Measurements from ENCODE around the gene SIRT1.

The SIRT1 gene

GRCh38 chr10:67858971-67859370 is 25.5 kb upstream of the SIRT1 start:
- no peak for TF ChIP-seq CTCF (IDR thresholded peaks at IDR 0.05; ENCODE audit: control insufficient read depth, insufficient read depth, low read depth, low read length, missing control alignments)

DNA sequence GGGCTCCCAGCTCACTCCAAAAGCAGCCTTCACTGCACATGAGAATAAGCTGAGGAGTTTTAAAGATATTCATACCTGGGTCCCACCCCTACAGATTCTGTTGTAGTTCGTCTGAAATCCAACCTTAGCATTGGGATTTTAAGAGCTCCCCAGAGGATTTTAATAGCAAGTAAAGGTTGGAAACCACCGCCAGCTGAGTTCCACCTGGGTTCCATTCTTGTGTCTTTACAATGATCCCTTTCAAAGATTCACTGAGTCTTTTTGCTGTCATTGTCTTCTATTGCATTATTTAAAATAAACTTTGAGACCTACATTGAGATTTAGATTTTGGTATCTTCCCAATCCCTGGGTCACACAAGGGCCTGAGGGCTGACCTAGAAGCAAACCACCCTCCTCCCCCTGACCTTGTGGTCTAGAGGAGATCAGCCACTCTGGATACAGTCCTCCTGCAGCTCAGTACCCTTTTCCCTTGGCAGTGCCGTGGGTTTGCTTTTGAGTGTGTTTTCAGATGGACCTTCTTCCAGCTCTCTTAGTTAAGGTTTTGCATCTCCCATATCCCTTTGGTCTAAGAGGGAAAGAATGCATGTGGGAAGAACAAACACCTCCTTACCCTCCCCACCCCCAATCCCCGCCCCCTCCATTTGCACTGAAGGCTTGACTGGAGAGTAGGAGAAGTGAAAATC is 22.6 kb upstream of the SIRT1 start:
- H3K4me3 ChIP-seq (ENCODE audit: control insufficient read depth, low read depth, low read length): no peak overlapping the region
- DNase-seq (ENCODE audit: low read depth): no peak
- no peak for TF ChIP-seq CTCF (IDR thresholded peaks at IDR 0.05; ENCODE audit: control insufficient read depth, insufficient read depth, low read depth, low read length, missing control alignments)

More at GRCh38 chr10:67858971-67859370, 25.5 kb upstream of the SIRT1 start:
- no peak for DNase-seq (ENCODE audit: low read depth)
- no peak overlapping the region for H3K4me3 ChIP-seq (ENCODE audit: control insufficient read depth, low read depth, low read length)

GRCh38 chr10:67863094-67863493 is 21.4 kb upstream of the SIRT1 start:
- DNase-seq (ENCODE audit: low read depth): no peak
- no peak for TF ChIP-seq CTCF (IDR thresholded peaks at IDR 0.05; ENCODE audit: control insufficient read depth, insufficient read depth, low read depth, low read length, missing control alignments)
- H3K4me3 ChIP-seq (ENCODE audit: control insufficient read depth, low read depth, low read length): no peak overlapping the region

- no peak overlapping the region for H3K4me3 ChIP-seq (ENCODE audit: control insufficient read depth, low read depth, low read length)
- no peak for DNase-seq (ENCODE audit: low read depth)
- no peak for TF ChIP-seq CTCF (IDR thresholded peaks at IDR 0.05; ENCODE audit: control insufficient read depth, insufficient read depth, low read depth, low read length, missing control alignments)
Measured at GRCh38 chr10:67864607-67865371, 19.7 kb upstream of the SIRT1 start.

DNA sequence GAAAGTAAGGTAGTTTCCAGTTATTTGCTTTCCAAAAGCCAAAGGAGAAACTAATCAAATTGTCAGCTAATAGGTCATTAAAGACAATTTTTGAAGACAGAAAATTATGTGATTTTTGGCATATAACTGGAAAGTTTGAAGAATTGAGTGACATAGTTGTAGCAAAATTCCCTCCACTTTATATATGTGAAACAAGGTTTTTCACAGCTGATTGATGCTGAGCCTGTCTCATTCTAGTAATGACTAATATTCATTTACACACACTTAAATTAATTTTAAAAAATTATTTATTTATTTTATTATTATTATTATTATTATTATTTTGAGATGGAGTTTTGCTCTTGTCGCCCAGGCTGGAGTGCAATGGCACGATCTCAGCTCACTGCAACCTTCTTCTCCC is 16.3 kb upstream of the SIRT1 start:
- TF ChIP-seq CTCF (IDR thresholded peaks at IDR 0.05; ENCODE audit: control insufficient read depth, insufficient read depth, low read depth, low read length, missing control alignments): no peak
- H3K4me3 ChIP-seq (ENCODE audit: control insufficient read depth, low read depth, low read length): no peak overlapping the region
- DNase-seq (ENCODE audit: low read depth): no peak

DNA sequence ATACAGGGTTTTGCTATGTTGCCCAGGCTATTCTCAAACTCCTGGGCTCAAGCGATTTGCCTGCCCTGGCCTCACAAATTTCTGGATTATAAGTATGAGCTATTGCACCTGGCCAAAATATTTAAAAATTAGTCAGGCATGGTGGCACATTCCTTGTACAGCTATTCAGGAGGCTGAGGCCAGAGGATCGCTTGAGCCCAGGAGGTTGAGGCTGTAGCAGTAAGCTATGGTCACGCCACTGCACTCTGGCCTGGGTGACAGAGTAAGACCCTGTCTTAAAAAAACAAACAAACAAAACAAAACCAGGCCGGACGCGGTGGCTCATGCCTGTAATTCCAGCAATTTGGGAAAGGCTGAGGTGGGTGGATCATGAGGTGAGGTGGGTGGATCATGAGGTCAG is 14.5 kb upstream of the SIRT1 start:
- H3K4me3 ChIP-seq (ENCODE audit: control insufficient read depth, low read depth, low read length): no peak overlapping the region
- TF ChIP-seq CTCF (IDR thresholded peaks at IDR 0.05; ENCODE audit: control insufficient read depth, insufficient read depth, low read depth, low read length, missing control alignments): no peak
- DNase-seq (ENCODE audit: low read depth): no peak
